SIG-M5 treated with dmso at 0.1 percent for 504 hours (cell line): ENCODE data around the gene ZNF585A.
"Not testable (repeated sequence)": the region's sequence is repeated elsewhere in the genome, so short reads cannot be mapped to it uniquely, and the experiment has no call there.

ENCODE experiments used
- DNase-seq: peaks from one replicate; lab custom pipeline; 2025; ENCODE audit not compliant: unreplicated experiment; lab: John Stamatoyannopoulos, UW

The ZNF585A gene

DNA sequence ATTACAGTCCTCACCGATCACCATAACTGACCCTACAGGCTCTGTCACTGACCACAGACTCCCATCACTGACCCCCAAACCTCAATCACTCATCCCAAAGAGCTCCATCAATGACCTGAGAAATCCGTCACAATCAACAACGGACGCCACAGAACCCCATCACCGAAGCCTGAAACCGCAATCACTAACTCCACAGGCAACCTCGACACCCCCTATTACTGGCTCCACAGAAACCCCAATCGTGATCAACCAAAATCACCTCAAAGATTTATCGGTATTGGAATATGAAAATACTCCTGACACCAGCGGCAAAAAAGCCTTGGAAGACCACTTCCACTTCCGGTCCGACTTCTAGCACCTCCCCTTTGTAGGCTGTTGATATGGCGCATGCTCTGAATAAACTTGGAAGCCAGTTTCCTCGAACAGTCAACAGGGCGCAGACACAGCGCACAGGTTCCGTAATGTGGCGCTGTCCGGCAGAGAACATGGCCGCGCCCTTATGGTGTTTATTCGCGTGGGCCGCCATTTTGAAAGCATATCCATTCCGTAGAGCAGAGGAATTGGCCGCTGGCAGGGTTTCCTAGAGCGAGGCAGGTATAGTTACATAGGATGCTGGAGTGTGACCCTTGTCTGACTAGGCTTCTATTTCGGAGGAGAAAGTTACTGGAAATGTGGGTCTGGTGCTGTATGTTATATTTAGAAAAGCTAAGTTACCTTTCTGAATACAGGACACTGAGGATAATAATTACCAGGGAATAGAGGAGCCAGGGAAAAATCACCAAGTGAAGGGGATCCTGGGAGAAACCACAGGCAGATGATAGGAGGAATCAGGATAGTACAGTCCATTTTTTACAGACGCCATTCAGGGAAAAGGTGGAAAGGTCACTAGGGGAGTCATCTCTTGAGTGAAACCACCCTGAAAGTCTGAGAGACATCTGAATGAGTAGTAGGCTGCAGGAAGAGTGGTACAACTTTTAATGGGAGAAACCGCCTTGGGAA is at the start of gene ZNF585A:
ZNF585A (minus strand) TSS at position 328 of the 999 bp plus-strand sequence. CDS start 2,785 bp downstream, outside the sequence.
- DNase-seq: peak; percentile 93

DNA sequence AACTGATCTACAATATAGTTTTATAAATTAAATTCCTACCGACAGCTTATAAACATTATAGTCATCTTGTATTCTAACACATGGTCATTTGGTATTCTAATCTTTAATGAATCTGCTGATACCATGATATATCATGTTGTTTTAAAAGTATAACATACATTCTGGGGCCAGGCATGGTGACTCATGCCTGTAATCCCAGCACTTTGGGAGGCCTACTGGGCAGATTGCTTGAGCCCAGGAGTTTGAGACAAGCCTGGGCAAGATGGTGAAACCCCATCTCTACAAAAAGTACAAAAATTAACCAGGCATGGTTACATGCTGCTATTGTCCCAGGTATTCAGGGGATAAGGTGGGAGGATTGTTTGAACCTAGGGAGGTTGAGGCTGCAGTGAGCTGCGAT is 48.6 kb upstream of the ZNF585A start:
- DNase-seq: no peak

DNA sequence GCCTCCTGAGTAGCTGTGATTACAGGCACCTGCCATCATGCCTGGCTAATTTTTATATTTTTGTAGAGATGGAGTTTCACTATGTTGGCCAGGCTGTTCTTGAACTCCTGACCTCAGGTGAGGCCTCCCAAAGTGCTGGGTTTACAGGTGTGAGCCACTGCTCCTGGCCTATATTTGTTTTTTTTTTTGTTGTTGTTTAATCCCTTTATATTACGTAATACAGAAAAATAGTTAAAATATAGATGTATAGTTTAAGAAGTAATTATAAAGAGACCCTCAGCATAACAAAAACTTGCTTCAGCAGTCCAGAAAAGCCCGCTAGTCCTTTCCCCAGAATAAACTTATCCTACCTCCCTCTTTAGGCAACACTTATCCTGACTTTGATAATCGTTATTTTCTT is 47.9 kb upstream of the ZNF585A start:
- DNase-seq: no peak

GRCh38 chr19:37218592-37218935 is 46.1 kb upstream of the ZNF585A start:
- DNase-seq: no peak

DNA sequence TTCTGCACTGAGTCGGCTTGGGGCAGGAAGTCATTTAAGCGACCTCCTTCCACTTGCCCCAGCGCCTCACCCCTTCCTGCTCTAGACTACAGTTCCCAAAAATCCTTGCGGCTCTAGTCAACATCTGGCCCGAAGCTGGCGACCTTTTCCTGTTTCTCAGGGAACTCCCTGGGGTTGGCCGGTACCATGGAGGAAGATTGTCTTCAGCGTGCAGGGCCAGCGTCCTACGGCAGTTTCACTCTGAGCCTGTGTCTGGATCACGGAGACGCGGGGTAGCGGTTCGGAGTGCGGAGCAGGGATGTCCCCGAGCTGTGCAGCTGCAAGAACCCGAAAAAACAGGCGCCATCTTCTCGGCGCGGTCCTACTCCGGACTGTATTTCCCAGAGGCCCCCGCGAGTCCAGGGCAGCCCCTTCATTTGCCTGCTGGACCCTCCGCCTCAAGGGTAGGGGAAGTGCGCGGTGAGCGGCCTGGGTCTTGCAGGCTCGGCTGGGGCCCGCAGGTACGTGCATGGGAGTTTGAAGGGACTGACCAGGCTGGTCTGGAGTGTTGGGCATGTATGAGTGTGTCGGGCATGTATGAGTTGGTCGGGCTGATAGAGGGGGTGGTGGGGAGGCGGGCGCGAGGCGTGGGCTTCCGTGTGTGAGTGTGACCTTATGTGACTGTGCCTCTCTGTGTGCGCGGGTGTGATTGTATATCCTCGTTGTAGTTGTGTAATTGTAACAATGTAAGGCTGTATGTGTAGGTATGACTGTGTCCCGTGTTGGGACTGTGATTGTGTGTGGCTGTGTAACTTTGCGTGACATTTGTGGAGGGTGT is 45.5 kb upstream of the ZNF585A start, which contains the start of gene ZNF383:
ZNF383 (plus strand) TSS at position 440 of the 817 bp plus-strand sequence. CDS start 12,240 bp downstream, outside the sequence.
- DNase-seq: peak; percentile 93

GRCh38 chr19:37217480-37217774 is 44.9 kb upstream of the ZNF585A start:
- no peak for DNase-seq

DNA sequence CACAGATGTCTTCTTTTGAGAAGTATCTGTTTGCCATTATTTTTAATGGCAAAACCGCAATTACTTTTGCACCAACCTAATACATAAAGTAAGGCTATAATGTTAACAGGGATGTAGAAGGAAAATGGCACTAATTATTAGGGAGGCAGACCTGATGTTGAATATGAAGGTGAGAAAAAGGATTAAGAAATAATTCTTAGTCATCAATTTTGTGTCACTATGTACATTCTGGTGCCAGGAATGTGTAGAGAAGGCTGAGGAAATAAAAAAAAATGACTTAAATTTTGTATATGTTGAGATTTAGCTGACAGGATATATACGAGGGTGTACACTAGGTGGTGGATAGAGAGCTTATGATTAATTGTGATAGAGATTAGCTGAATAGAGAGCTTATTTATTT is 25.3 kb upstream of the ZNF585A start:
- no peak for DNase-seq

DNA sequence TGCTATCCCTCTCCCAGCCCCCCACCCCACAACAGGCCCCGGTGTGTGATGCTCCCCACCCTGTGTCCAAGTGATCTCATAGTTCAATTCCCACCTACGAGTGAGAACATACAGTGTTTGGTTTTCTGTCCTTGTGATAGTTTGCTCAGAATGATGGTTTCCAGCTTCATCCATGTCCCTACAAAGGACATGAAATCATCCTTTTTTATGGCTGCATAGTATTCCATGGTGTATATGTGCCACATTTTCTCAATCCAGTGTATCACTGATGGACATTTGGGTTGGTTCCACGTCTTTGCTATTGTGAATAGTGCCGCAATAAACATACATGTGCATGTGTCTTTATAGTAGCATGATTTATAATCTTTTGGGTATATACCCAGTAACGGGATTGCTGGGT is 24.6 kb upstream of the ZNF585A start:
- DNase-seq: not testable (repeated sequence)

DNA sequence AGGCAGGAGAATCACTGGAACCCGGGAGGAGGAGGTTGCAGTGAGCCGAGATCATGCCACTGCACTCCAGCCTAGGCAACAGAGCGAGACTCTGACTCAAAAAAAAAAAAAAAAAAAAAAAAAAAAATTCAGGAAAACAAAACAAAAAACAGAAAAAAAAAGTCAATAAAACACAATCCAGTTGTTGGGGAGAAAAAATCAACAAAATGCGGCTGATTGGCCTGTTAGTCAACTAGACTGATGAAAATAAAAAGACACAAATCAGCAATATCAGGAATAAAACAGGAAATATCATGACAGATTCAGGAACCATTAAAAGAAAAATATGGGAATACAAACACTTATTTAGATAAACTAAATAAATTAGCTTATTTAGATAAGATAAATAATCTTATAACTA is 22.8 kb upstream of the ZNF585A start:
- DNase-seq: not testable (repeated sequence)

DNA sequence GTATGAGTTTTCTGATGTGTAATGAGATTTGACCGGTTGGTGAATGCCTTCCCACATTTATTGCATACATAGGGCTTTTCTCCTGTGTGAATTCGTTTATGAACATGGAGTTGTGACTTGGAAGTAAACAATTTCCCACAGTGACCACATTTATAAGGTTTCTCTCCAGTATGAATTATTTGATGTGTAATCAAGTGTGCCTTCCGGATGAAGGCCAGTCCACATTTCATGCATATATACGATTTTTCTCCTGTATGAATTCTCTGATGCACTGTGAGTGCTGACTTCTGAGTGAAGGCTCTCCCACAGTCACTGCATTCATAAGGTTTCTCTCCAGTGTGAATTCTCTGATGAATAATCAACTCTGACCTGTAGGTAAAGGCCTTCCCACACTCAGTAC is 13.6 kb upstream of the ZNF585A start:
- DNase-seq: not testable (repeated sequence)

- no peak for DNase-seq
These were observed 6.9 kb downstream of the ZNF585A start for GRCh38 chr19:37165635-37166034.

DNA sequence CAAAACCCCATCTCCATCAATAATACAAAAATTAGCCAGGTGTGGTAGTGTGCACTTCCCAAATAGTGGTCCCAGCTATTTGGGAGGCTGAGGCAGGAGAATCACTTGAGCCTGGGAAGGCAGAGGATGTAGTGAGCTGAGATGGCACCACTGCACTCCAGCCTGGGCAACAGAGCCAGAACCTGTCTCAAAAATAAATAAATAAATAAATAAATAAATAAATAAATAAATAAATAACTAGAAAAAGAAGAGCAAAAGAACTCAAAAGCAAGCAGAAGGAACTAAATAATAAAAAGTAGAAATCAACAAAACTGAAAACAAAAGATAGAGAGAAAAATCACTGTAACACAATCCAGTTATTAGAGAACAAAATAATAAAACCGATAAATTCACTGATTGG is 12.3 kb downstream of the ZNF585A start:
- DNase-seq: no peak

DNA sequence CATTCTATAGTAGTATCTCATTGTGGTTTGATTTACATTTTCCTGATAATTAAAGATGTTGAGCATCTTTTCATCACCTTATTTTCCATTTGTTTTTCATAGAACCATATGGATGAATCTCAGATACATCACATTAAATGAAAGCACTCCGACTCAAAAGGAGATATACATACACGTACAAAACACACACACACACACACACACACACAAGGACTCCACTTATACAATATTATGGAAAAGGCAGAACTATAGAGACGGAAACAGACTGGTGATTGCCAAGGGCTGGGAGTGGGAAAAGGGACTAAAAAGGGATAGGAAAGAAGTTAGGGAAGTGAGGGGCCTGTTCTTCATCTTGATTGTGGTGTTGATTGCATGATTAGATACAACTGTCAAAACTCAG is 24.3 kb downstream of the ZNF585A start:
- no peak for DNase-seq

GRCh38 chr19:37136111-37136510 is 36.4 kb downstream of the ZNF585A start:
- no peak for DNase-seq

DNA sequence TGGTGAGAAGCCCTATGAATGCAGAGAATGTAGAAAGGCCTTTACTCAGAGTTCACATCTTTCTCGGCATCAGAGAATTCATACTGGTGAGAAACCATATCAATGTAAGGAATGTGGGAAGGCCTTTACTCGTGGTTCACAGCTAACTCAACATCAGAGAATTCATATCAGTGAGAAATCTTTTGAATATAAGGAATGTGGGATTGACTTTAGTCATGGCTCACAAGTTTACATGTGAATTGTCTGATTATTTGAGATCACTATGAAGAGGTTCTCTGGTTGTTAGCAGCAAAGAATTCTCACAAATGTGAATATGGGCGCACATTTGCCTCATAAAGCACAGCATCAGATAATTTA is 43.7 kb downstream of the ZNF585A start:
- DNase-seq: no peak

DNA sequence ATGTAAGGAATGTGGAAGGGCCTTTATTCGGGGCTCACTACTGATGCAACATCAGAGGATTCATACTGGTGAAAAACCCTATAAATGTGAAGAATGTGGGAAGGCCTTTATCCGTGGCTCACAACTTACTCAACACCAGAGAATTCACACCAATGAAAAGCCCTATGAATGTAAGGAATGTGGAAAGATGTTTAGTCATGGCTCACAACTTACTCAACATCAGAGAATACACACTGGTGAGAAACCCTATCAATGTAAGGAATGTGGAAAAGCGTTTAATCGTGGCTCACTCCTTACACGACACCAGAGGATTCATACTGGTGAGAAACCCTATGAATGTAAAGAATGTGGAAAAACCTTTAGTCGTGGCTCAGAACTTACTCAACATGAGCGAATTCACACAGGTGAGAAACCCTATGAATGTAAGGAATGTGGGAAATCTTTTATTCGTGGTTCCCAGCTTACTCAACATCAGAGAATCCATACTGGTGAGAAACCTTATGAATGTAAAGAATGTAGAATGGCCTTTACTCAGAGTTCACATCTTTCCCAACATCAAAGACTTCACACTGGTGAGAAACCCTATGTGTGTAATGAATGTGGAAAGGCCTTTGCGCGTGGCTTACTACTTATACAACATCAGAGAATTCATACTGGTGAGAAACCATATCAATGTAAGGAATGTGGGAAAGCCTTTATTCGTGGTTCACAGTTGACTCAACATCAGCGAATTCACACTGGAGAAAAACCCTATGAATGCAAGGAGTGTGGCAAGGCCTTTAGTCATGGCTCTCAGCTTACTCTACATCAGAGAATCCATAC is 44.3 kb downstream of the ZNF585A start:
- DNase-seq: no peak

DNA sequence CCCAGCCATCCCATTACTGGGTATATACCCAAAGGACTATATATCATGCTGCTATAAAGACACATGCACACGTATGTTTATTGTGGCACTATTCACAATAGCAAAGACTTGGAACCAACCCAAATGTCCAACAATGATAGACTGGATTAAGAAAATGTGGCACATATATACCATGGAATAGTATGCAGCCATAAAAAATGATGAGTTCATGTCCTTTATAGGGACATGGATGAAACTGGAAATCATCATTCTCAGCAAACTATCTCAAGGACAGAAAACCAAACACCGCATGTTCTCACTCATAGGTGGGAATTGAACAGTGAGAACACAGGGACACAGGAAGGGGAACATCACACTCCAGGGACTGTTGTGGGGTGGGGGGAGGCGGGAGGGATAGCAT is 50.4 kb downstream of the ZNF585A start:
- DNase-seq: not testable (repeated sequence)

GRCh38 chr19:37114001-37114400 is 58.5 kb downstream of the ZNF585A start:
- no peak for DNase-seq

- DNase-seq: not testable (repeated sequence)
These were observed 60.7 kb downstream of the ZNF585A start for GRCh38 chr19:37111753-37112152.

- not testable (repeated sequence) for DNase-seq
These were observed 68.4 kb downstream of the ZNF585A start for GRCh38 chr19:37104135-37104534.

GRCh38 chr19:37098570-37098969 is 73.9 kb downstream of the ZNF585A start:
- DNase-seq: no peak
